Transverse colon (tissue), 4 donors: ENCODE data around the gene NRSN2. TPM values are rescaled to one million over a fixed set of nuclear protein-coding genes. Genes with fewer than 3 reads are reported as not detected.

ENCODE experiments used
- DNase-seq: peaks from one replicate; pipeline ENCODE4 v3.0.0-alpha.2; 2019
- H3K27ac ChIP-seq, 4 donors: fragments of 200-600 bp; sonication (generic); 2 replicates each; pipeline ENCODE4 v1.5.1; 2016 to 2018; ENCODE audit warnings: inconsistent platforms in 4 of 4
- H3K27me3 ChIP-seq: fragments of 200-600 bp; sonication (generic); 2 replicates; pipeline ENCODE4 v1.5.1; 2017; ENCODE audit warnings: inconsistent platforms
- H3K36me3 ChIP-seq, 4 donors: fragments of 200-600 bp; sonication (generic); 2 replicates each; pipeline ENCODE4 v1.5.1; 2017 to 2019; ENCODE audit warnings: inconsistent platforms in 4 of 4
- H3K4me1 ChIP-seq, 4 donors: fragments of 200-600 bp; sonication (generic); 2 replicates each; pipeline ENCODE4 v1.5.1; 2017 to 2020; ENCODE audit warnings: inconsistent platforms in 4 of 4
- H3K4me3 ChIP-seq, 4 donors: fragments of 200-600 bp; sonication (generic); 1 replicate in 1 of 4; 2 replicates in 3 of 4; pipeline versions ENCODE4 v1.5.1 to v1.6.1; 2017 to 2019; ENCODE audit warnings: inconsistent platforms in 4 of 4
- H3K9me3 ChIP-seq, 2 donors: fragments of 200-600 bp; sonication (generic); 2 replicates each; pipeline ENCODE4 v1.5.1; 2017 to 2019; ENCODE audit warnings: inconsistent platforms in 2 of 2
- CTCF ChIP-seq, 5 experiments: fragments of 200-600 bp in 3 of 5; fragments of 450-650 bp in 2 of 5; sonication (generic) in 3 of 5; IDR thresholded peaks; 1 replicate in 2 of 5; 2 replicates in 3 of 5; pipeline ENCODE4 v1.5.1; 2016 to 2017; ENCODE audit warnings: antibody characterized with exemption in 5 of 5, inconsistent platforms in 3 of 5, mild to moderate bottlenecking in 2 of 5, moderate library complexity in 1 of 5
- EP300 ChIP-seq: sonication (generic); formaldehyde crosslinking; IDR thresholded peaks from one replicate; pipeline ENCODE4 v1.6.1; 2017; ENCODE audit warnings: antibody characterized with exemption, low read depth
- POLR2A ChIP-seq: fragments of 450-650 bp; IDR thresholded peaks from one replicate; pipeline ENCODE4 v1.6.1; 2016; ENCODE audit warnings: antibody characterized with exemption, mild to moderate bottlenecking, moderate library complexity
- POLR2AphosphoS5 ChIP-seq, 3 donors: sonication (generic); formaldehyde crosslinking; IDR thresholded peaks; one replicate each; pipeline ENCODE4 v1.6.1; 2016; ENCODE audit warnings: antibody characterized with exemption in 3 of 3
- WGBS, 2 donors: methylation state at CpG; one replicate each; pipeline ENCODE4 v1.1.5; 2018; ENCODE audit warnings: low coverage in 1 of 2; 5-methylcytosine and 5-hydroxymethylcytosine counted together
- in situ Hi-C, 4 donors: fragments of 200-750 bp; cut with MboI; loops; one replicate each; pipeline versions ENCODE4 v1.15.0 to v1.15.1; 2017; ENCODE audit warnings: low sequenced_read_pairs in 3 of 4, low pct_ligation_motif_present in 1 of 4, low pct_unique_long_range_greater_than_20kb in 1 of 4
- intact Hi-C: fragments of 100-400 bp; cut with DNase I; formaldehyde crosslinking; loops from one replicate; pipeline ENCODE4 v1.15.1; 2023; ENCODE audit warnings: low total_unique reads
- total RNA-seq, 4 donors: library from RNA; depleted of rRNA; stranded (reverse); fragments of >200 nt; gene quantifications; one replicate each; pipeline ENCODE4 v1.1.0, GENCODE V29; 2016

The NRSN2 gene
- total RNA-seq, 4 donors from 2014 or later: 7.1 to 18.0 (median 12.8) TPM

GRCh38 chr20:327186-328026 lies 19.5 kb upstream of the NRSN2 start:
- peak; percentile 84 for DNase-seq
- in situ Hi-C loops (no loop called here), intact Hi-C loops (loop anchor here (10.0 kb wide), 1 partner anchor 53 kb away; no protein-coding TSS in a partner anchor)
- Histone ChIP-seq H3K36me3 (no peaks in the 10 kb centered on the region), H3K27me3 (no peaks in the 10 kb centered on the region), H3K4me3 (peak overlapping the region; percentile 64 to 75 (median 72)), H3K4me1 (peaks cover 3 to 41% (median 29%) of the 10 kb centered on the region in 4 donors), H3K9me3 (no peaks in the 10 kb centered on the region), H3K27ac (peak overlapping the region; percentile 94 to 98 (median 96))
- 12 to 74% methylated on average over 3 to 42 of the region's 47 CpGs for WGBS, 2 donors
- TF ChIP-seq CTCF (IDR thresholded peaks at IDR 0.05) (no peak), POLR2AphosphoS5 (IDR thresholded peaks at IDR 0.05) (peak in 2 of 3 donors; percentile 41 to 44), POLR2A (peak; percentile 18)

GRCh38 chr20:328027-328974 lies 18.6 kb upstream of the NRSN2 start:
- WGBS, 2 donors: 17 to 61% methylated on average over 1 to 31 of the region's 31 CpGs
- Histone ChIP-seq H3K27ac (peak overlapping the region; percentile 94 to 98 (median 96)), H3K27me3 (no peaks in the 10 kb centered on the region), H3K36me3 (no peaks in the 10 kb centered on the region), H3K4me1 (peaks cover 3 to 41% (median 29%) of the 10 kb centered on the region in 4 donors), H3K9me3 (no peaks in the 10 kb centered on the region), H3K4me3 (peak overlapping the region in 2 of 4 donors; percentile 71 to 74)
- in situ Hi-C loops (no loop called here), intact Hi-C loops (loop anchor here (10.0 kb wide), 1 partner anchor 54 kb away; no protein-coding TSS in a partner anchor)
- no peak for DNase-seq
- no peak for TF ChIP-seq POLR2A
- no peak for TF ChIP-seq EP300
- TF ChIP-seq POLR2AphosphoS5 (IDR thresholded peaks at IDR 0.05): no peak
- no peak for TF ChIP-seq CTCF (IDR thresholded peaks at IDR 0.05)

- Histone ChIP-seq H3K9me3 (no peaks in the 10 kb centered on the region), H3K27me3 (no peaks in the 10 kb centered on the region), H3K4me1 (peaks cover 0 to 35% (median 23%) of the 10 kb centered on the region in 4 donors), H3K36me3 (no peaks in the 10 kb centered on the region), H3K4me3 (no peak overlapping the region), H3K27ac (peak overlapping the region in 2 of 4 donors; percentile 7 to 98)
- DNase-seq: no peak
- TF ChIP-seq POLR2A (no peak), POLR2AphosphoS5 (IDR thresholded peaks at IDR 0.05) (no peak), CTCF (IDR thresholded peaks at IDR 0.05) (no peak)
- intact Hi-C loops (loop anchor here (10.0 kb wide), 1 partner anchor 54 kb away; no protein-coding TSS in a partner anchor), in situ Hi-C loops (no loop called here)
- WGBS, 2 donors: 65% methylated on average over 7 of the region's 7 CpGs; no CpG with 5 or more reads in 1 of the 2 donors
These were observed 17.8 kb upstream of the NRSN2 start for GRCh38 chr20:328975-329695.
